ENCODE measurements around the gene FKRP.

DNA sequence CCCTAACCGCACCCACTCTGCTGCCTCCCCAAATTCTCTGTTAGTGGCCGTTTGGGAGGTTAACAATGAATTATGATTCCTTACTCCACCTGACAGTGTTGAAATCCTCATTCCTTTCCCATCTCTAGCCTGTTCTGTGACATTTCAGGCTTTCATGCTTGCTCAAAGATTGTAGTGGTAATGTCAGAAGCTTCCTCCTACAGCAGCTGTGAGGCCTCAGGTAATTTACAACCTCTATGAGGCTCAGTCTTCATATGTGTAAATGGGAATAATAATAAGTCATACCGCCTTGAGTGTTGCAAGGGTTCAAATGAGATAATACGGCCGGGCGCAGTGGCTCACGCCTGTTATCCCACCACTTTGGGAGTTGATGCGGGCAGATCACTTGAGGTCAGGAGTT is 43.5 kb downstream of the FKRP start:
- TF ChIP-seq, protein P1, sequence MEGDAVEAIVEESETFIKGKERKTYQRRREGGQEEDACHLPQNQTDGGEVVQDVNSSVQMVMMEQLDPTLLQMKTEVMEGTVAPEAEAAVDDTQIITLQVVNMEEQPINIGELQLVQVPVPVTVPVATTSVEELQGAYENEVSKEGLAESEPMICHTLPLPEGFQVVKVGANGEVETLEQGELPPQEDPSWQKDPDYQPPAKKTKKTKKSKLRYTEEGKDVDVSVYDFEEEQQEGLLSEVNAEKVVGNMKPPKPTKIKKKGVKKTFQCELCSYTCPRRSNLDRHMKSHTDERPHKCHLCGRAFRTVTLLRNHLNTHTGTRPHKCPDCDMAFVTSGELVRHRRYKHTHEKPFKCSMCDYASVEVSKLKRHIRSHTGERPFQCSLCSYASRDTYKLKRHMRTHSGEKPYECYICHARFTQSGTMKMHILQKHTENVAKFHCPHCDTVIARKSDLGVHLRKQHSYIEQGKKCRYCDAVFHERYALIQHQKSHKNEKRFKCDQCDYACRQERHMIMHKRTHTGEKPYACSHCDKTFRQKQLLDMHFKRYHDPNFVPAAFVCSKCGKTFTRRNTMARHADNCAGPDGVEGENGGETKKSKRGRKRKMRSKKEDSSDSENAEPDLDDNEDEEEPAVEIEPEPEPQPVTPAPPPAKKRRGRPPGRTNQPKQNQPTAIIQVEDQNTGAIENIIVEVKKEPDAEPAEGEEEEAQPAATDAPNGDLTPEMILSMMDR (conservative IDR thresholded peaks at IDR 0.05; ENCODE audit: low read length), result no peak
- TF ChIP-seq EZH2phosphoT487 (IDR thresholded peaks at IDR 0.05; ENCODE audit: borderline replicate concordance), result no peak

Data from Loucy (cell line).